GM23338 (cell line): ENCODE measurements around the gene DTNB. TPM values are rescaled to one million over a fixed set of nuclear protein-coding genes. Genes with fewer than 3 reads are reported as not detected.

ENCODE experiments used
- ATAC-seq: fragments of 200-7000 bp; cut with Tn5 transposase; 3 replicates; pipeline ENCODE4 v1.9.1; 2020
- DNase-seq: peaks from one replicate; pipeline ENCODE4 v3.0.0-alpha.2; 2015; ENCODE audit warnings: low spot score
- H2AFZ ChIP-seq: fragments of 200-600 bp; sonication (generic); 2 replicates; pipeline ENCODE4 v1.8.0; 2016; ENCODE audit warnings: antibody characterized with exemption, mild to moderate bottlenecking, moderate library complexity
- H3F3A ChIP-seq: fragments of 200-600 bp; sonication (generic); replicated peaks from 2 replicates; pipeline ENCODE4 v1.8.0; 2017; ENCODE audit warnings: antibody characterized with exemption, mixed run types, low read depth
- H3K27ac ChIP-seq: fragments of 200-600 bp; sonication (generic); 2 replicates; pipeline ENCODE4 v1.6.1; 2016; ENCODE audit warnings: low read depth
- H3K27me3 ChIP-seq: fragments of 200-600 bp; sonication (generic); 2 replicates; pipeline ENCODE4 v1.8.0; 2016; ENCODE audit warnings: mild to moderate bottlenecking, mixed run types, moderate library complexity; ENCODE audit not compliant: insufficient read depth
- H3K36me3 ChIP-seq: fragments of 200-600 bp; sonication (generic); 2 replicates; pipeline ENCODE4 v1.8.0; 2016; ENCODE audit warnings: mild to moderate bottlenecking; ENCODE audit not compliant: insufficient read depth
- H3K4me1 ChIP-seq: fragments of 200-600 bp; sonication (generic); 2 replicates; pipeline ENCODE4 v1.8.0; 2016; ENCODE audit warnings: mild to moderate bottlenecking, moderate library complexity; ENCODE audit not compliant: insufficient read depth
- H3K4me2 ChIP-seq: fragments of 200-600 bp; sonication (generic); 2 replicates; pipeline ENCODE4 v1.7.1; 2017; ENCODE audit warnings: mixed run types
- H3K4me3 ChIP-seq: fragments of 200-600 bp; sonication (generic); 2 replicates; pipeline ENCODE4 v1.6.1; 2016; ENCODE audit warnings: mixed run types
- H3K79me2 ChIP-seq: fragments of 200-600 bp; sonication (generic); replicated peaks from 2 replicates; pipeline ENCODE4 v1.8.0; 2017; ENCODE audit warnings: mild to moderate bottlenecking; ENCODE audit not compliant: insufficient read depth
- H3K9me2 ChIP-seq: fragments of 200-600 bp; sonication (generic); 2 replicates; pipeline ENCODE4 v1.8.0; 2017; ENCODE audit not compliant: insufficient read depth
- H4K20me1 ChIP-seq: fragments of 200-600 bp; sonication (generic); replicated peaks from 2 replicates; pipeline ENCODE4 v1.8.0; 2017; ENCODE audit warnings: mild to moderate bottlenecking; ENCODE audit not compliant: insufficient read depth
- H3K27ac Mint-ChIP-seq: 2 replicates; pipeline ENCODE4 v1.8.0; 2020; ENCODE audit warnings: inconsistent platforms, mild to moderate bottlenecking, moderate library complexity, mixed read lengths
- H3K27me3 Mint-ChIP-seq: 3 replicates; pipeline ENCODE4 v1.8.0; 2022; ENCODE audit warnings: low read depth, mild to moderate bottlenecking, moderate library complexity, mixed read lengths, inconsistent platforms; ENCODE audit not compliant: insufficient read depth, poor library complexity
- H3K36me3 Mint-ChIP-seq: 3 replicates; pipeline ENCODE4 v1.8.0; 2021; ENCODE audit warnings: low read depth, mild to moderate bottlenecking, inconsistent platforms, moderate library complexity, mixed read lengths
- H3K4me1 Mint-ChIP-seq: 3 replicates; pipeline ENCODE4 v1.8.0; 2020; ENCODE audit warnings: mild to moderate bottlenecking, inconsistent platforms, mixed read lengths
- H3K4me3 Mint-ChIP-seq: 3 replicates; pipeline ENCODE4 v1.8.0; 2021; ENCODE audit warnings: moderate library complexity, mild to moderate bottlenecking, inconsistent platforms, mixed read lengths
- H3K9me3 Mint-ChIP-seq: 3 replicates; pipeline ENCODE4 v1.8.0; 2020; ENCODE audit warnings: moderate library complexity, mild to moderate bottlenecking, inconsistent platforms, mixed read lengths
- CREB1 ChIP-seq: fragments of 250-450 bp; sonication (Bioruptor Pico); IDR thresholded peaks from 2 replicates; pipeline ENCODE4 v1.5.0; 2020; ENCODE audit warnings: low read depth, mild to moderate bottlenecking, moderate library complexity
- ETS1 ChIP-seq: IDR thresholded peaks from 2 replicates; pipeline ENCODE4 v1.6.1; 2016; ENCODE audit warnings: antibody characterized with exemption
- EZH2phosphoT487 ChIP-seq: fragments of 200-600 bp; sonication (generic); IDR thresholded peaks from one replicate; pipeline ENCODE4 v1.8.1; 2018; ENCODE audit warnings: antibody characterized with exemption; ENCODE audit not compliant: unreplicated experiment
- JUNB ChIP-seq: IDR thresholded peaks from one replicate; pipeline ENCODE4 v1.6.1; 2016; ENCODE audit warnings: antibody characterized with exemption; ENCODE audit not compliant: unreplicated experiment
- NANOG ChIP-seq: IDR thresholded peaks from 2 replicates; pipeline ENCODE4 v1.6.1; 2016; ENCODE audit warnings: antibody characterized with exemption, borderline replicate concordance
- POLR2AphosphoS5 ChIP-seq: IDR thresholded peaks from 2 replicates; pipeline ENCODE4 v1.6.1; 2016; ENCODE audit warnings: antibody characterized with exemption, low read depth
- STAT1 ChIP-seq: IDR thresholded peaks from one replicate; pipeline ENCODE4 v1.6.1; 2016; ENCODE audit warnings: antibody characterized with exemption; ENCODE audit not compliant: unreplicated experiment
- ZNF114 ChIP-seq: fragments of 250-450 bp; sonication (Bioruptor Pico); IDR thresholded peaks from 2 replicates; pipeline ENCODE4 v1.5.0; 2020; ENCODE audit warnings: mild to moderate bottlenecking, moderate library complexity
- ZNF331 ChIP-seq: fragments of 250-450 bp; sonication (Bioruptor Pico); IDR thresholded peaks from 2 replicates; pipeline ENCODE4 v1.5.0; 2020; ENCODE audit warnings: low read depth, mild to moderate bottlenecking, moderate library complexity
- ZNF462 ChIP-seq: fragments of 250-450 bp; sonication (Bioruptor Pico); IDR thresholded peaks from 2 replicates; pipeline ENCODE4 v1.5.0; 2020; ENCODE audit warnings: mild to moderate bottlenecking, moderate library complexity
- polyA plus RNA-seq: library from polyadenylated mRNA; unstranded; fragments of >200 nt; fragmentation: Nextera tagmentation; extraction: Ambion mirVana; gene quantifications from 2 replicates; pipeline ENCODE4 v1.2.1, GENCODE V29; 2016
- total RNA-seq: library from RNA; depleted of rRNA; stranded (reverse); fragments of >200 nt; shearing (Covaris generic); gene quantifications from 2 replicates; pipeline ENCODE4 v1.2.3, GENCODE V29; 2014

The DTNB gene
- total and polyA plus RNA-seq, 2 experiments from 2014 or later: 22.1 to 29.4 TPM

GRCh38 chr2:25576596-25576995 is 96.8 kb downstream of the DTNB start (continued):
- TF ChIP-seq ZNF462 (no peak), ZNF331 (CRISPR knock-in tag) (no peak), CREB1 (CRISPR knock-in tag) (no peak)

- Histone ChIP-seq H2AFZ (no peak overlapping the region), H4K20me1 (no peaks in the 10 kb centered on the region), H3K79me2 (no peaks in the 10 kb centered on the region), H3F3A (no peaks in the 10 kb centered on the region), H3K27ac (no peak overlapping the region), H3K4me2 (no peak overlapping the region), H3K27me3 (no peaks in the 10 kb centered on the region), H3K9me2 (no peaks in the 10 kb centered on the region), H3K36me3 (no peaks in the 10 kb centered on the region), H3K4me3 (no peak overlapping the region), H3K4me1 (no peaks in the 10 kb centered on the region)
- ATAC-seq (no peak), DNase-seq (no peak)
- Mint-ChIP-seq H3K9me3 (no peaks in the 10 kb centered on the region), H3K27ac (no peak overlapping the region), H3K36me3 (peaks cover 3% of the 10 kb centered on the region), H3K4me3 (no peak overlapping the region), H3K27me3 (no peaks in the 10 kb centered on the region), H3K4me1 (no peaks in the 10 kb centered on the region)
- TF ChIP-seq POLR2AphosphoS5: no peak
- TF ChIP-seq STAT1: no peak
- no peak for TF ChIP-seq ZNF462
- TF ChIP-seq NANOG: no peak
- no peak for TF ChIP-seq ETS1
- no peak for TF ChIP-seq JUNB
- TF ChIP-seq EZH2phosphoT487: no peak
- TF ChIP-seq ZNF114 (CRISPR knock-in tag): no peak
These were observed 100.7 kb downstream of the DTNB start for GRCh38 chr2:25572638-25573037.
